CD4-positive, alpha-beta T cell treated with Interleukin-2 at 100 ng/mL for 4 hours (primary cell): ENCODE measurements around the gene FTL.

Source experiments
- DNase-seq: peaks from one replicate; pipeline ENCODE4 v3.0.0-alpha.2; 2020; ENCODE audit warnings: low spot score

Gene FTL

DNA sequence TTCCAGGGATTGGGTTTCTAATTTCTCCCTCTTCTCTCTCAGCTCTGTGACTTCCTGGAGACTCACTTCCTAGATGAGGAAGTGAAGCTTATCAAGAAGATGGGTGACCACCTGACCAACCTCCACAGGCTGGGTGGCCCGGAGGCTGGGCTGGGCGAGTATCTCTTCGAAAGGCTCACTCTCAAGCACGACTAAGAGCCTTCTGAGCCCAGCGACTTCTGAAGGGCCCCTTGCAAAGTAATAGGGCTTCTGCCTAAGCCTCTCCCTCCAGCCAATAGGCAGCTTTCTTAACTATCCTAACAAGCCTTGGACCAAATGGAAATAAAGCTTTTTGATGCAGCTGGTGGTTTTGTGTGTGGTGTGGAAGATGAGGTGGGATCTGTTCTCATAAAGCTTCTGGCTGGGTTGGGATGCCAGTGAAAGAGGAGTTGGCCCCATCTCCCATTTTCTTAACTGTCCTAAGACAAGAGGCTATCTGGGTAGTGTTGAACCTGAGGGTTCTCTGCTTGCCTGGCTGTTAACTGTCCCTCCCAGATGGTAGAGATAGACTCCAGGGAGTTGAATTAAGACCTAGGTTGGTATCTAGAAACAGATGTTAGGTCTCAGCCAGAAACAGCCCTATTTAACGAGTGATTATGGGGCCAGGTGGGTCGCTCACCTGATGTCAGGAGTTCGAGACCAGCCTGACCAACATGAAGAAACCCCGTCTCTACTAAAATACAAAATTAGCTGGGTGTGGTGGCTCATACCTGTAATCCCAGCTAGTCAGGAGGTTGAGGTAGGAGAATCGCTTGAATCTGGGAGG lies 1.6 kb downstream of the FTL start:
- DNase-seq, result no peak

DNA sequence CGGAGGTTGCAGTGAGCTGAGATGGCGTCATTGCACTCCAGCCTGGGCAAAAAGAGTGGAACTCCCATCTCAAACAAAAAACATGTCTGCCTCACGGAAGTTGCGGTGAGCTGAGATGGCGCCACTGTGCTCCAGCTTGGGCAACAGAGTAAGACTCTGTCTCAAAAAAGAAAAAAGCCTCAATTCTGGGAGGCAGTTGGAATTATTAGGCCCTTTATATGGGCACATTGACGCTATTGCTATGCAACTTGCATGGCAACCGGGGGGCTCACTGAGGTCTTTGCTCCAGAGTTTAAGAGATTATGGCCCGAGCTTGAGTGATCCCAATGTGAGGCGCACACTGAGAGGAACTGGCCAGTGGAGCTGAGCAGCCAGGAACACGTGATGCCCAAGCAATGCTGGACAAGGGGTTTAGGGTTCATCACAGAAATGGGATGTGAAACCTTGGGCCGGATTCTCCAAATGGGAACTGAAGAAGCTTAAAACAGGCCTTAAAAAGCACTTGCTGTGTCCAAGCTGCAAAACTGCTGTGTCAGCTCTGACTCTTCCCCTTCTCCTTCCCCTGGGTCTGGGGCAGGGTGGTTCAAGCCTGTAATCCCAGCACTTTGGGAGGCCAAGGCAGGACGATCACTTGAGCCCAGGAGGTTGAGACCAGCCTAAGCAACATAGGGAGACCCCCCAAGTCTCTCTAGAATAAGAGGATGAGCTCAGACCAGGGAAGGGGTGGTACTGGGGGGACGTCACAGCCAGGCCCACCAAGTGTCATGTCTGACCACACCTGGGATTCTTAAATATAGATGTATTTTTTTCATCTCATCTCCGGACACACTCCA lies 2.5 kb downstream of the FTL start:
- no peak for DNase-seq

DNA sequence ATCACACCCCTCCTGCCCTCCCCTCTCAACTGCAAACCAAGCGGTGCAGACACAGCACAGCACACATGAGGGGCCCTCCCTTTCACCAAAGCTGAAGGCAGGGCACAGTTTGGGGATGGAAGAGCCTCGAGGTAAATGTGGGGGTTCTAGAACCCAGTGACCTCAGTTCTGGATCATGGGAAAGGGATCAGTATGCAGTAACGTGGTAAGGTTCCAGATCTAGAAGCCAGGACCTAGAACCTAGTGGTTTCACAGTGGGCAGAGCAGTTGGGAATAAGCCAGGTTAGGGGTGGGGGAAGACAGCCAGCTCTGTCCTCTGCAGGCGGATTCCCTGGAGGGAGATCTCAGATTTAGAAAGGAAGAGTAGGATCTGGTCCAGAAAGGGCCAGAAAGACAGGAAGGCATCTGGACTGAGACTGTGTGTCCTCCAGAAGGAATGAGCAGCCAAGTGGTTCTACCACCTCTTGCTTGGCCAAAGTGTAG lies 3.1 kb downstream of the FTL start:
- no peak for DNase-seq

DNA sequence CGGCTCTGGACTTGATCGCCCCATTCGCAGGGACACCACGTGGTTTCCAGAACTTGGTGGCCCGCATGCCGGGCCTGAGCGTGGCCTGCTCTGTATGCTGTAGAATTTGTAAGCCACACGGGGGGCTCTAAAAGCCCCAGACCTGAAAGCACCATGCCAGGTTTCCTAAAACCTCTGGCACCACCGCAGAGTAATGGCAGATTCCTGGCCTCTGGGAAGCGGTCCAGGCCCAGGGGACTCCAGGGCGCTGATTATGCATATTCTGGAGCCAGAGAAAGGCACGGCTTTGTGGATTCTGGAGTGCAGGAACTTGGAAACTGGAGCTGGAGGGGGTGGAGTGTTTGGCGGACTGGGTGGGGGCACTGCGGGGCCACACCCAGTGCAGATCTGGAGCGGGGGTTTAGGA lies 3.7 kb downstream of the FTL start:
- DNase-seq, result no peak

DNA sequence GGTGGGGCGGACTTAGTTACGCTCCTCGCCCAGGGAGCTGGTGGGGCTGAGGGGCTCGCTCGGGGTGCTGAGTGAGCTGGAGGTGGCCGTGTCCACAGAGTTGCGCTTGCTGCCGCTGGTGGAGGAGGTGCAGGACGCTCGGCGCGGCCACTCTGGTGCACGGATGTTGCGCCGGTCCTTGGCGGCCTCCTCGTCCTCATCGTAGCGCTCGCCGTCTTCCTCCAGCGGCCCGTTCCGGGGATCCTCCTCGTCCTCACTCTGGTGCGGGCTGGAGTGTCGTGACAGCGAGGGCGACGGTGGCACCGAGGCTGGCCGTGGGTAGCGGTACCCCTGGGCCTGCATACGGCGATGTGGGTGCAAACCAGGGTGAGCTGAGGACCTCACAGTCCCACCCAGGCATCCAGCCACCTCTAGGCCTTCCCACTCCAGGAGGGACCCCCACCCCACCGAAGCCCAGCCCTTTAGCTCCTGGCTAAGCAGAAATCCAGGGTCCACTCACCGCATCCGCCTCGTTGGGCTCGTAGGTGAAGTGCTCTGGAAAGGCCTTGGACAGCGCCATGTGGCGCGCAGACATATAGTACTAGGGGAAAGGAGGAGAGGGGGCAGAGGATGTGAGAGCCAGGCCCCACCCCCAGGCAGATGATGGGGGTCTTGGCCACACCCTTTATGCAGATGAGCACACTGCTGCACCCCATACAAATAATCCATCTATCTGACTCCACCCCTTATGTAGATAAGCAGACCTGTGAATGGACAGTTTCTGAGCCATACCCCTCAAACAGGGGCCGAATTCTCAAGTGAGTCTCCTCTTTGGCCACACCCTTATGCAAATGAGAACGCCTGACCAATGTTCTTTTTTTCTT lies 4.4 kb downstream of the FTL start:
- DNase-seq, result no peak

DNA sequence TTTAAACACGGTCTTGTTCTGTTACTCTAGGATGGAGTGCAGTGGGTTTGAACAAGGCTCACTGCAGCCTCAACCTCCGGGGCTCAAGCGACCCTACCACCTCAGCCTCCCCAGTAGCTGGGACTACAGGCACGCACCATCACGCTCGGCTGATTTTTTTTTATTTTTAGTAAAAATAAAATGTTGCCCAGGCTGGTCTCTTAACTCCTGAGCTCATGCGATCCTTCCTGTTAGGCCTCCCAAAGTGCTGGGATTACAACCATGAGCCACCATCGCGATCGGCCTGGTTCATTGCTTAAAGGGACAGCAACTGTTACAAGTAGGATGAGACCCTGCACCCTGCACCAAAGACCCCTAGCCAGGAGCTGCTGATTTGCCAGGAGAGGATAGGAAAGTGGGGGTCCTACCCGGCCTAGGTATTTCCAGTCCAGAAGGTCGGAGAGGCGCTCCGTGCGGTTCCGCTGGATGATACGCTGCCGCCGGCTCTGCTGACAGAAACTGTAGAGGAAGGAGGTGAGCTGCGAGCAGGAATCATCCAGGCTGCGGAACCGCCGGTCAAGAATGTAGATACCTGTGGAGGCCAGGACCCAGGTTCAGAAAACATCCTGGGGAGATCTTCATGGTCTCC lies 5.1 kb downstream of the FTL start:
- DNase-seq, result no peak

DNA sequence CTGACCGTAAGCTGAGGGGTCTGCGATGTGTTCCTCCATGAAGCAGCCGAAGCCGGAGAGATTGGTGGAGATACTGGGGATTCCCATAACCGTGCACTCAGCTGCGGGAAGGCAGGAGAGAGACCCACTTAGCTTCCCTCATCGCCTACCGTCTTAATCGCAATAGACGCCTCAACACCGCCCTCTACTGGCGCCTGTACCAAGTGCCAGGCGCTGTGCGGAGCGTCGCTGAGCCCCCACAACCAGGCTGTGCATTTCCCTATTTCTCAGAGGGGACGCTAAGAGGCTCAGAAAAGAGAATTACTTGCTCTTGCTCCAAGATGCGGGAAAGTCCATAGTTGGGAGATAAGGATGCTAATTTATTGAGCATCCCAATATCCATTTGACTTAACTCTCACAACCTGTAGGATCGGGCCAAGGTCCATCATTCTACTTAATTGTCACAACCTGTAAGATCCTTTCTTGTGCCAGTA lies 5.8 kb downstream of the FTL start:
- DNase-seq, result peak; percentile 82

DNA sequence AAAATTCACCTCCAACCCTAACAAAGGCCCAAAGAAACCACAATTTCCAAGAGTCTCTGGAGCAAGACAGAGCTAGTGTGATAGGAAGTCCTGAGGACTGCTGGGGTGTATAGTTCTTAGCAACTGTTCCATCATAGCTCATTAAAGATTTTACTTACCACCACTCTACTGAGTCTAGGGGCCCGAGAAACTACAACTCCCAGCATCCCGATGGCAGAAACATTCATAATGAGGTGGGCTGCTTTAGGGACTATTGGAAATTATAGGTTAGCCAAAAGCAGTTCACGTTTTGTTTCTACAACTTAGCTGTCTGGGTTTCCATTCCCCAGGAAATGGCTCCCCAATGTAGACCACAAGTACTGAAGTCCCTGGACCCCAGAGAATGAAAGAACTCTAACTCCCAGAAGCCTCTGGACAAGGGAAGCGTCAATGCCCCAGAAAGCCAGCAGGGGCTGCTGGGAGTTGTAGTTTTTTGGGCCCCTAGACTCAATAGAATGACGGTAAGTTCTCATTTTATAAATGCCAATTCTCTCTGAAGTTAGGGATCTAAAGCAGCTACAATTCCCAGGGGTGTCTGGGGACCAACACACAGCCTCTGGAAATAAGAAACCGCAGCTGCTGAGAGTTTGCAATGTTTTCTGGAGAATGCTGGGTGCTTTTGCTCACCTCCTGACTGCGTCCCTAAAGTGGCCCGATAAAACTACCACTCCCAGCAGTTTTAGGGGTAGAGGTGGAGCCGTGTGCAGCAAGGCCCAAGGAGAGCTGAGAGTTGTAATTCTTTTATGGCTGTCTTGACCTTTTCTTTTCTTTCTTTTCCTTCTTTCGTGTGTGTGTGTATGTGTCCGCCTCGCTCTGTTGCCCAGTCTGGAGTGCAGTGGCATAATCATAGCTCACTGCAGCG lies 11.1 kb downstream of the FTL start:
- no peak for DNase-seq

DNA sequence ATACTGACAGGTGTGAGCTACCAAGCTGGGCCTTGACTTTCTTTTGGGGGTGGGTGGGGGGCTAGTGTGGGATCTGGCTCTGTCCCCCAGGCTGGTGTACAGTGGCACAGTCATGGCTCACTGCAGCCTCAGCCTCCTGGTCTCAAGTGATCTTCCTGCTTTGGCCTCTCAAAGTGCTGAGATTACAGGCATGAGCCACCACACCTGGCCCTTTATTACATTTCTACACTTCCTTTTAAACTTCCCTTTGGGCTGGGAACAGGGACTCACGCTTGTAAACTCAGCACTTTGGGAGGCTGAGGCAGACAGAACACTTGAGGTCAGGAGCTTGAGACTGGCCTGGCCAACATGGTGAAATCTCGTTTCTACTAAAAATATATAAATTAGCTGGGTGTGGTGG lies 12.0 kb downstream of the FTL start:
- DNase-seq, result no peak

DNA sequence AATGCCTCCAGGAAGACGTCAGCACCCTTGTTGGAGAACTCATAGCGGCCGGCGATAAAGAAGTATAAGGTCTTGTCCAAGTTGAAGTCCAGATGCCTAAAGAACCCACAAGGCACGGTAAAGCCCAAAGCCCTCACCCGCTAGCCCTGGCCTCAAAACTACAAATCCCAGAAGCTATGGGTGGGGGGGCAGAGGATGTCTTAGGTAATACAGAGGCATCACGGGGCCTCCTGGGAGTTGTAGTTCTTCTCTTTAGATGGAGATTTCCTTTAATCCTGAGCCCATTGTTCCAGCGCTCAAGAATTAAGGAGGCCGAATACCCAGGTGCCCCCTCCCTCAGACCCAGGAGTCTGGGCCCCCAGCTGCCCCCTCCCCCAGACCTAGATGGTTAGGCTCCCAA lies 17.2 kb downstream of the FTL start:
- DNase-seq, result no peak

DNA sequence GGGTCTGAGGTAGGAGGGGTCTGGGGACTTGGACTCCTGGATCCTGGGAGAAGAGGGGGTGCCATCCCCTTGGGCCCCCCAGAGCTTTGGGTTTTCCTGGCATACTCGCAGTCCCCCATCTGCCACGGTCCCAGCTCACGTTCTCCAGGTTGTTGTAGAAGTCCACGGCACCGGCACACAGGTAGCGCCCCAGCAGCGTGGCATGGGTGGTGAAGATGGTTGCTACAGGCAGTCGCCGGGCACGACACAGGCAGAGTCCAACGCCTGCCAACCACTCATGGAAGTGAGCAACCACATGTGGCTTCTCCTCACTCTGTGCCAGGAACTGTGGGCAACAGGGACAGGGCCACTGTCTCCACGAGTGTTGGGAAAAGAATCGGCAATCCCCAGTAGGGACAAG lies 20.6 kb downstream of the FTL start:
- no peak for DNase-seq

DNA sequence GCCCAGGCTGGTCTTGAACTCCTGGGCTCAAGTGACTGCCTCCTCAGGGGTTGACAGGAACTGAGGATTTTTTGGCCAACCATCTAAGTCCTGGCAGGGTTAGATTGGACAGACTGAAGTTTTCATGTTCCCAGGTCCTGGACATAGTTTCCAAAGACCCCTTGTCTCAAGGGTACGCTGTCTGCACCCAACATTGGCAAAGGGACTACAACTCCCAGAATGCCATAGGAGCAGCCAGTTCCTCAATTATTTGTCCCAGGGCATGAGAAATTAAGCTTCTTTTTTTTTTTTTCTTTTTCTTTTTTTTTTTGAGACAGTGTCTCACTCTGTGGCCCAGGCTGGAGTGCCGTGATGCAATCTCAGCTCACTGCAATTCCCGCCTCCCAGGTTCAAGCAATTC lies 21.1 kb downstream of the FTL start:
- no peak for DNase-seq

DNA sequence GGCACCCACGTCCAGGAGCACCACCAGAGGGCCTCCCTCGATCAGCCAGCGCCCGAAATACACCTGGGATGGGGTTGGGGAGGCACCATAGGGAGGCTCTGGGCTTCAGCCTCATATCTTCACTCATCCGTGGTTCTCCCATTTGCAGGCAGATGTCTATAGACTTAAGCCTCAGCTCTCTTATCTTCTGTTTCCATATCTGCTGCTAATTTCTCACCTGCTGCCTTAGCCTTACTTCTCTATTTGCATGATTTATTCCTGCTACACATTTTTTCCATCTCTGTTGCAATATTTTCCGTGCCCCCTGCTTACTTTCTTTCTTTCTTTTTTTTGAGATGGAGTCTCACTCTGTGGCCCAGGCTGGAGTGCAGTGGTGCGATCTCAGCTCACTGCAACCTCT lies 22.2 kb downstream of the FTL start:
- DNase-seq, result no peak

DNA sequence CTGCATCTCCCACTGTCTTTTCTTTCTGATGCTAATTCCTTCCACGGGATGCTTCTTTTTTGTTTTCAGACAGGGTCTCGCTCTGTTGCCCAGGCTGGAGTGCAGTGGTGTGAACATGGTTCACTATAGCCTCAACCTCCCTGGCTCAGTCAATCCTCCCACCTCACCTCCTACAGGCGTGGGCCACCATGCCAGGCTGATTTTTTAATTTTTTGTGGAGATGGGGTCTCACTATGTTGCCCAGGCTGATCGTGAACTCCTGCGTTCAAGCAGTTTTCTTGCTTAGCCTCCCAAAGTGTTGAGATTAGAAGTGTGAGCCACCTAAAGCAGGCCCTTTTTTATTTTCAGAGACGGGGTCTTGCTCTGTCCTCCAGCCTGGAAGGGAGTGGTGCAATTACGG lies 23.2 kb downstream of the FTL start:
- DNase-seq, result no peak

DNA sequence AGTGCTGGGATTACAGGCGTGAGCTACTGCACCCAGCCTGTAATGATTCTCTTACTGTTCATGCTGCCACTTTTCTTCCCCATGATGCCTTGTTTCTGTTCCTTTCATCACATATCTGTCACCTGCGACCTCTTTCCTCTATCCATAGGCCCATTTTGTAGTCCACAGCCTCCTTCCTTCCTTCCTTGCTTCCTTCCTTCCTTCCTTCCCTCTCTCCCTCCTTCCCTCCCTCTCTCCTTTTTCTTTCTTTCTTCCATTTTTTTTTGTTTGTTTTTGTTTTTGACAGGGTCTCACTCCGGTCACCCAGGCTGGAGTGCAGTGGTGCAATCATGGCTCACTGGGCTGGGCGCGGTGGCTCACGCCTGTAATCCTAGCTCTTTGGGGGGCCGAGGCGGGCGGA lies 23.8 kb downstream of the FTL start:
- DNase-seq, result no peak

DNA sequence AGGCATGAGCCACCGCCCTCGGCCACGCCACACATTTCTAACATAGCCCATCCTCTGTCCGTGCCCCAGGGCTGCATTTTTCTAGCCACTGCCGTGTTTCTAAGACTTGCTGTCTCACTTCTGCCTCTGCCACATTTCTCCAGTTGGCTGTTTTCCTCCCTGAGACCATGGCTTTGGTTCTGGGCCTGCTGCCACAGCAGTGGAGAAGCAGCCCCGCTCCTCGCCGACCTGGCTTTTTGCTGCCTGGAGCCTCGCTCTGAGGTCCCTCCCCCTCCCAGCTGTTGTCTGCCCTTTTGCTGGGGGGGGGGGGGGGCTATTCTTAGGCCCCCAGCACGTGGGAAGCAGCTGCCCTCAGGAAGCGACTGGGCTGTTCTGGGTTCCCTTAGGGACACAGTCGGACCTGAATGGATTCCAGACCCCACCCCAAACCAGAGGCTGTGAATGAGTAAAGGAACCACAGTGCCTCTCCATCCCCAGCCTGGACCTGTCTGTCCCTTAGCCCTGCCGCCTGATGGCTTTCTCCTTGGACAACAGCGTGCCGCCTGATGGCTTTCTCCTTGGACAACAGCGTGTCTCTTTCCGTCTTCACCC lies 24.7 kb downstream of the FTL start:
- no peak for DNase-seq

DNA sequence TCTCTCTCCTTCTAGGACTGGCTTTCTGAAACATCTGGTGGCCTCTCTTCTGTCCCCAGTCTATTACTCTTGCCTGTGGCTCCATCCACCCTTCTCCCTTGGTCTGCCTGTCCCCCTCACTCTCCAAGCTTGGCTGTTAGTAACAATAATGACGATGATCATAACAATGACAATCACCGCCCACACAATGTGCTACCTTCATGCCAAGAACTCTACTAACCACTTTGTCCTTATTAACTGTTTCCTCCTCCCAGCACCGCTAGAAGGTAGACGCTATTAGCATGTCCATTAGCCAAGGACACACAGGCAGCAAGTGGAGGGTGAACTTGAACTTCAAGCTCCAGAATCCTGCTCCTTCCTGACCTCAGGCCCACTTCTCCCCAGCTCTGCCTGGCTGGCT lies 25.3 kb downstream of the FTL start:
- no peak for DNase-seq

DNA sequence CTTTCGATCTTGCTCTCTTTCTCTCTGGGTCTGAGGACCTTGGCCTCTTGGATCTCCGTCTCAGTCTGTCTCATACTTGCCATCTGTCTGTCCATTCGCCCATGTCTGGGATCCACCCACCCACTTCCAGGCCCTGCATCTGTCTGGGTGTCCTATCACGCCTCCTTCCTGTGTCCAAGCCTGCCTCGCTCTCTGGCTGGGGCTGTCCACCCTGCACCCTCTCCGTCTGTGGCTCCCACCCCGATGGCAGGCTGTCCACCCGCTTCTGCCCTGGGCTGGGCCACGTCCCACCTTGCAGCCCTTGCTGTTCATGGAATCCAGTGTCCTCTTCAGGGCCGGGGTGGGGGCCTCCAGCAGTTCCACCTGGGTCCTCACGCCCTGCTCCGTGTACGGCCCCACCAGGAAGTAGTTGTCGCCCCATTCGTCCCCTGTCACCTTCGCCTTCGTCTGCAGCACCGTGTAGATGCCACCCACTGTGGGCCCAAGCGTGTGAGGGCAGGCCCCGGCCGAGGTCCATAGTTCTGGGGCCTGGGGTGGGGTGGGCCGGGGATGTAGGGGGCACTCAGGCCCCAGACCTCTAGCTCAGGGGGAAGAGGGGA lies 26.0 kb downstream of the FTL start:
- no peak for DNase-seq

DNA sequence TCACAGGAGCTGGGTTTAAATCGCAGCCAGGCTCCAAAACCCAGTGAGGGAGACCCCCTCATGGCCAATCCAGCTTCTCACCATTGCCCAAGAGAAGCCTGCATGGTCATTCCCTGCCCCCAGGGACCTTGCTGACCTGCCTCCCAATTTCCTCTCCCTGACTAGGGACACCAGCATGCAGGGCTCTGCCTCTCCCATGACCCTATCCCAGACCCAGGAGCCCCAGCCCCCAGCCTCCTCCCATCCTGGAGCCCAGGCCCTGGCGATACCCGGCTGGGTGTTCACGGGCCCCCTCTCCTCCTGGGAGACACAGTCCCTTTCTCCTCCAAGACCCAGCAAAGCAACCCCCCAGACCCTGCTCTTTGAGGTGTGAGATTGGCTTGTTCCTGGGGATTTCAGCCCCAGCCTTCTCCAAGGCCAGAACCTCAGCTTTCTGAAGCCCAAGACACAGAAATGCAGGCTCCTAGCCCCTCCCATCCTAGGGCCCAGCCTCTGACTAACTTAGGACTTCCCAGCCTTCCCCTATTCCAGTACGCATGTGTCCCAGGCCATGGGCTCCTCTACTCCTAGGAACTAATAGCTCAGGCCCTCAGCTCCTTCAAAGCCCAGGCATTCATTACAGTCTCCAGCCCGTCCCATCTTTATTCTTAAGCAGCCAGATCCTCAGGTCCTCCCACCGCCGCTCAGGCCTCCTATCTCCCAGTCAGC lies 26.9 kb downstream of the FTL start:
- no peak for DNase-seq
